GM18867 (cell line): ENCODE measurements around the gene SERPING1.

Experiments used
- ATAC-seq: cut with Tn5 transposase; IDR thresholded peaks from one replicate; pipeline ENCODE4 v1.9.1; 2021; ENCODE audit warnings: mild to moderate bottlenecking, moderate library complexity; ENCODE audit not compliant: unreplicated experiment

SERPING1 gene

DNA sequence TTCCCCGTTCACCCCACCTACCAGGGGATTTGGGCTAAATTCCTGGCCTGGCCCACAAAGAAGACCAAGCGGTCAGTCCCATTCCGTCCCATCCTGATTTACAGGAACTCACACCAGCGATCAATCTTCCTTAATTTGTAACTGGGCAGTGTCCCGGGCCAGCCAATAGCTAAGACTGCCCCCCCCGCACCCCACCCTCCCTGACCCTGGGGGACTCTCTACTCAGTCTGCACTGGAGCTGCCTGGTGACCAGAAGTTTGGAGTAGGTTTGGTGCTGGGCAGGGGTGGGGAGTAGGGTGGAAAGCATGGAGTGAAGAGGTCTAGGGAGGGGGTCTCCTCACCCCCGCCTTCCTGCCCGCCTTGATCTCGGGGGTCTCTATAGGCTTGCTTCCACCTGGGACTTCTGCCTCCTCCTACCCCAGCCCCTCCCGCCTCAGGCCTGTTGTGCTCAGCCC, at the start of gene SERPING1:
Gene SERPING1 (plus strand): TSS at position 225 of the 455 bp plus-strand sequence. CDS start 586 bp downstream, outside the sequence.
- ATAC-seq = no peak

DNA sequence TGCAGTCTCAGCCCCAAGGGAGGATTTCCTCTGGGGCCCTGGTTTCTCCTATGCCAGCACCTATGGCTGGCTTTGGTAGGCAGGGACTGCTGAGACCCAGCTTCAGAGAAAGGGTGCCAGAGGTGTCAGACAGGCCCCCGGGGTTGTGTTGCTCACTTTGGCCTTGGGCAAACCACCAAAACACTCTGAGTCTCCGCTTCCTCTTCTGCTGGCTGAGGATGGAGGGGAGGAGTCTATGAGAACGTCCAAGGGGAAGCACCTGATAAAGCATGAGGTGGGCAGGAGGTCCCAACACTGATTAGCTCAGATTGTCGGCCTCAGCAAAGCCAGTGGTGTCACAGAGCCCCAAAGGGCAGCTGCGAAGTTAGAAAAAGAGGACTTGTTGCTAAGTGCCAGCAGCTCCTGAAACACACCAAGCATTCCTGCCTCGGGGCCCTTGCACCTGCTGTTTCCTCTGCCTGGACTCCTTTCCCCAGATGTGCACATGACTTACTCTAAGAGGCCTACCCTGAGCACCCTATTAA, 49.6 kb upstream of the SERPING1 start:
- peak; percentile 82 for ATAC-seq

DNA sequence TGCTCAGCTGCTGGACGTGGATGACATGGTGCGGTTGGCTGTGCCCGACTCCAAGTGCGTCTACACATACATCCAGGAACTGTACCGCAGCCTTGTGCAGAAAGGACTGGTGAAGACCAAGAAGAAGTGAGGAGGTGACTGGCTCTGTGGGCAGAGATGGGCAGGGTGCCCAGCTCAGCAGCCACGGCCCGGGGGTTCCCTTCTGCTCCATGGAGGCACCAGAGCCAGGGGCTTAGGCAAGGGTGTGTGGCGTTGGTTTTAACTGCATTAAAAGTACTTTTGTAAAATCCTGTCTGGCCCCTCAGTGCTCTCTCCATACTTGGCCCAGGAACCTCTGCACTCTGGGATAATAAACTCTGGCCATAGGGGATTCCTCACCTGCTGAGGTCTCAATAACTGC, 47.5 kb upstream of the SERPING1 start:
- ATAC-seq = no peak

DNA sequence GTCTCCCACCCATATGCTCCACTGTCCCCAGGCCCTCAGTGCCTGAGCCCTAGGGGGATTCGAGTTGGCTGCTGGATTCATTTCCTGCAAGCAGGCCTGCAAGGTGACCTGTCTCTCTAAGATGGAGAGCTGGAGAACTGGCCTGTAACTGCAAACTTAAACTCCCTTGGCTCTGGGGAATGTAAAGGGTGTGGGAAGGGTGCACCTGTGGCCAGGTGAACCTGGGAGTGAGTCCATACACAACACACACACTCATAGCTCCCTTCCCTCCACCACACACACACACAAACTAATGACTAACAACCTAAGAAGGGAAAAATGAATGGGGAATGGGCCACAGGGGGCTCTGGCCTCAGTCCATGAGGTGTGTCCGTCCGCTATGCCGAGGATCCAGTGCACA, 45.5 kb upstream of the SERPING1 start:
- no peak for ATAC-seq

DNA sequence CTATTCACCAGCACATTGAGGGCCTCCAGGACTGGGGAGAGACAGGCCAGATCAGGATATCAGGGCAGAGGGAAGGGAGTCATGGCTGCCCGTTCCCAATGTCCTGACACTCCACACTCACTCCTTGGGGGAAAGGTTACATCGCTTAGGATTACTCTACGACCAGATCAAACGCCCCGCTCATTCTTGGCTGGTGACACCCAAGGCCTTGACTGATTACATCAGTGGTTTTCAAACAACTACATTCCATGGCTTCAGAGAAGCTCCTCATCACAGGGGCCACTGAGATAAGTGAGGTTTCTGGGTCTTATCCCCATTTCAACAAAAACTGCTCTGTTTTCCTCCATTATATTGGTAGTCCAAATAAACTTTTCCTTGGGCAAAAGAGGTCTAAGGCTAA, 45.0 kb upstream of the SERPING1 start:
- no peak for ATAC-seq

DNA sequence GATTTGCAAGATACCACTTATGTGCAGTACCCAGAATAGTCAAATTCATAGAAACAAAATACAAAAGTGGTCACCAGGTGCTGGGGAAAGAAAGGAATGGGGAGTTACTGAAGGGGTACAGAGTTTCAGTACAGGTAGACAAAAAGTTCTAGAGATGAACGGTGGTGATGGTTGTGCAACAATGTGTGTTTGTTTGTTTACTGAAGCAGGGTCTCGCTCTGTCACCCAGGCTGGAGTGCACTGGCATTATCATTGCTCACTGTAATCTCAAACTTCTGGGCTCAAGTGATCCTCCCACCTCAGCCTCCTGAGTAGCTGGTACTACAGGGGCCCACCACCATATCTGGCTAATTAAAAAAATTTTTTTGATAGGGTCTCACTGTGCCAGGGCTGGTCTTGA, 42.1 kb upstream of the SERPING1 start:
- ATAC-seq = no peak

DNA sequence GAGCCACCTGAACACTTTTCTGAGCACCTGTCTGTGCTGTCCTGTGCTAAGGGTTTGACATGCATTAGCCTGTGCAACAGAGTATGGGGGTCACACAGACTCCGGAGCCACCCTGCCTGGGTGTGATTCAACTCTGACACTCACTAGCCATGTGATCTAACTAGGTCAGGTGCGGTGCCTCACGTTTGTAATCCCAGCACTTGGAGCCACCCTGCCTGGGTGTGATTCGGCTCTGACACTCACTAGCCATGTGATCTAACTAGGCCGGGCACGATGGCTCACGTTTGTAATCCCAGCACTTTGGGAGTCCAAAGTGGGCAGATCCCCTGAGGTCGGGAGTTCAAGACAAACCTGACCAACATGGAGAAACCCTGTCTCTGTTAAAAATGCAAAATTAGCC, 41.4 kb upstream of the SERPING1 start:
- no peak for ATAC-seq

DNA sequence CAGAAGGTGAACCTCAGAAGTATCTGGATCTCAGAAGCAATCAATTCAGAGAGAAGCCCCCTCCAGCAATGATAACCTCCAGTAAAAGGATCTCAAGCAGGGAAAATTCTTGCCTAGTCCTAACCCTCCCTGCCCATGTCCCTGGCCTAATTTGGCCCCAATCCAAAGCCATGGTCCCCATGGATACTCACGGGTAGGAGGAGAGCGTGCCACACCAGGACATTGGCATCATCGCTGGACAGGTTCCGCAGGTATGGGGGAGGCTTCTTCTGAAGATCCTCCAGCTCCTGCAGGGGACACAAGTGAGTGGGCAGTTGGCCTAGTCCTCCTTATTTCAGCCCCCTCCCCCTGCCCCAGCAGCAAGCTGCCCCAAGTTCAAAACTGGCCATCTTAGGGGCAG, 37.3 kb upstream of the SERPING1 start:
- no peak for ATAC-seq

DNA sequence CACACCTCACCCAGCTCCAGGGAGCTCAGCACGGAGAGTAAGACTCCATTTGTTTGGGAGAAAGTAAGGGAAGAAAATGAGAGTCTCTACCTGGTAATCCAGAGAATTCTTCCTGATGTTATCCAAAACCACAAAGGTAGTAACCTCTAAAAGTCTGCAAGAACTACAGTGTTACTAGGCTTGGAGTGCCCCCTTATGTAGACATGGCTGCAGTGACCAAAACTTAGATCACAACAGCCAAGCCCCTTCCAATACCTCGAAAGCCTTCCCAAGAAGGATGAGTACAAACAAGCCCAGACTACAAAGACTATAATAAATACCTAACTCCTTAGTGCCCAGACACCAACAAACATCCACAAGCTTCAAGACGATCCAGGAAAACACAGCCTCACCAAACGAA, 34.9 kb upstream of the SERPING1 start:
- no peak for ATAC-seq

DNA sequence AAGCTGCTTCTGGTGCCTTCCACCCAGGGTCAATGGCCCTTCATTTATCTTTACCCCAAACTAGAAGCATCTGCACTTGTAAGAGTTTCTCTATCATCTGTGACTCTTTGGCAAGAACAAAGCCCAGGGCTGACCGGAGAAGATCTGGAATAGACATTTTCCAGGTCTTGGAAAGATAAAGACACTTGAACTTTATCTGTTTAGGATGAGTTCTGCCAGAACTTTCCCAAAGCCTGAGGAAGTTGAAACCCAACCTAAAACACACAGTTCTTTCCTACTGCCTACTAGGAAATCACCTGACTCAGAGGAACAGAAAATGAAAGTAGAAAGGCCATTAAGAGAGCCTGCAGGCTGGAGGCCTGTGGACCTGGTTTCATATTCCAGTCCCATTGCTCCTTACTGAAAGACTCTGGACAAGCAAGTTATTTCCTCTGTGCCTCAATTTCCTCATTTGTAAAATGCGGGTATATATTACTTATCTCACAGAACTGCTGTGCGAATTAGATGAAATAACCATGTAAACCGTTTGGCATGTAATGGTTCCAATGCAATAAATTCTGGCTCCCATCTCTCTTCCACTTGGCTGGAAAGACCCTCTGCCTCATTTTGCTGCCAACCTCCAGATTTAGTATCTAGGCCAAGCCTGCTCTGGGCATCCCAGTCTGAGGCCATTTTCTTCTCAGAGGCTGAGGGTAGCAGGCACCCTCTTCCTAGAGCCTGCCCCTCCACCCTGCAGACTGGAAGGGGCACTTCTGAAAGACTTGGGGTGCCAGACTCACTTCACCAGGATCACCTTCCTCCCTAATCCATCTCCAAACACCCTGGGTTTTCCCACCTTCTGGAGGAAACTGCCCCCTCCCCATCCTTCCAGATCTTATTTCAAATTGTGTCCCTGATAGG, 31.2 kb upstream of the SERPING1 start:
- ATAC-seq = peak; percentile 71

DNA sequence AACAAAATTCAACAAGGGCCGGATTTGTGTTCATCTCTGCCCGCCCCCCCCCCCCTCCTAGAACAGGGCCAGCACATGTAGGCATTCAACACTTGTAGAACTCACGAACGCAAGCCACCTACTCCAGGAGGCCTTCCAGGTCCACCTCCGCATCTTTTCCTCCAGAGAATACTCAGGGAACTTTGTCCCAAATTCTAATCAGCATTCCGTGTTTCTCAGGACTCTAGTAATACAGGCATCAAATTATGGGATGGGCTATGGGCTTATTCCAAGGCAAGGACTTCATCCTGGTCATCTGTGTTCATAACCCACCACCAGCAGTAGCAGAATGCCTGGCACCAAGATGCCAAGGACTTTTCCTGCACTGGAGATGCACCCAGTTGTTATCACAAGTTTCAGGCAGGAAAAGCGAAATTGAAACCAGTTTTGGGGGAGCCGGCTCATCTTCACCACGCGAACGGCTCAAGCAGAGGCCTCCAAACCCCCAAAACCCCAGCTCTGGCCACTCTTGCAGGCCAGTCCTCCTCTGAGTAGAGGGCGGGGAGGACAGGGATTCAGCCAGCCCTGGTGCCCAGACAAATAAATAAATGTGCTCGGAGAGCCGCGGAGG, 30.5 kb upstream of the SERPING1 start:
- ATAC-seq = peak; percentile 15

DNA sequence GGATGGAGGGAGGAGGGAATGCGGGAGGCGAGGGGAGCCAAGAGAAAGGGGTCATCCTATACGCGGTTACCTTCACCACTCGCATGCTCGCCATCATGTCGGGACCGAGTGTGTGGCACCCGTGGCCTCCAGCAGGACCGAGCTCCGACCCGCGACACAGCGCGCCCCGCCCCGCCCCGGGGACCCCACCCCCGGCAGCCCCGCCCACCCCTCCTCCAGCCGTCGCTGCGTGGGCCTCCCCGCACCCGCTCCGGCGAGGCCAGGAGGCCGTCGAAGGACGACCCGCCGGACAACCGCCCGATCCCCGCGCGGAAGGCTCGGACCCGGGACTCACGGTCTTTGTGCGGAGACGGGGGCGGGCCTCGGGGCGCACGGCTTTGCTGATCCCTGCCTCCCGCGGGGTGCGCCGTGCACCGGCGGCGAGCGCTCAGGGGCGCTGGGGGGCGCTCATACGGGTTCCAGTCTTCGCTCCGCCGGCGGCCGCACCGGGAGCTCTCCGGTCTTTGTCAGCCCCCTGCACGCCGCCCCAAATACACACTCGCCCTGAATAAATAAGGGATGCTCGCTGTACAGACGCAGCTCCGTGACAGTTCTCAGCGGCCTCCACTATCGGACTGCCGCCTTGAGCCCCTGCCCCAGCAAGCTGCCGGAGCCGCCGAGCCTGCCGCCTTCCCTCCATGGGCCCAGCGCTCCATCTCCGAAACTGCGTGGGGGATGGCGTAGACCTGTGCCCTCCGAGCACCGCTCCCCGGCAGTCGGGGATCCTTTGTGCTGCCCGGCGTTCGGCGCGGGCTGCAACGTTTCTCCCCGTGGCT, 29.8 kb upstream of the SERPING1 start, which contains the start of gene UBE2L6:
Gene UBE2L6 (minus strand): TSS at position 158 of the 815 bp plus-strand sequence. CDS start 61 bp downstream, at position 97.
- peak; percentile 68 for ATAC-seq

DNA sequence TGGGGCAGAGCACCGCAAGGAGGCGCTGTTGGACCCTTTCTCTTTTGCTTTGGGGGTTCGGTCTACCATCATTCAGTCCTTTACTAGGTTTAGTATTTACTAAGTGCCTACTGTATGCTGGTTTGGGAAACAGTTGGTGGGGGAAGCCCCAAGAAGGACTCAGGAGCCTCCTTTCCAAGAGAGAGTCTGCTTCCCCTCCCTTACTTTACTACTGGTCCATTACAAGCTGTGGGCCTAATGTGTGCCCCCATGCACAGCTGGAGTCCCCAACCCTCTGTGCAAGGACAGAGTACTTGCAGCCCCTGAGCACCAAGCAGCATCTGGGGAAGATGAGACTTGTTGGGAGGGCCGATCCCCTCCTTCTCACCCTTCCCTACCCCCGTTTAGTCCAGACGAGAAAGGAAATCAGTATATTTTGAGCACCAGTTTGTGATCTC, 29.1 kb upstream of the SERPING1 start:
- ATAC-seq = no peak

DNA sequence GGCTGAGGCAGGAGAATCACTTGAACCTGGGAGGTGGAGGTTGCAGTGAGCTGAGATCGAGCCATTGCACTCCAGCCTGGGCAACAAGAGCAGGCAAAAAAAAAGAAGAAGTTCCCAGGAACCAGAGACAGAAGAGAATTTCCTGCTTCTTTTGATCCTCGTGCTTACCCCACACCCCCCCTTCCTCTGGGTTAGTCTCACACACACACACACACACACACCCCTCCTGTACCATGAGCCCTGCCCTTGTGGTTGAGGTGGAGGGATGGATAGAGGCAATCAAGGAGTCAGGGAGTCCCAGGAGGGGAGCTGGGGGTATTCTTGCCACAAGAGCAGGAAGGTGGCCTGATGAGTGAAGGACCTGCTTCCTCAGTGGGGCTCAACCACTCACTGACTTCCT, 25.9 kb upstream of the SERPING1 start:
- ATAC-seq = no peak

DNA sequence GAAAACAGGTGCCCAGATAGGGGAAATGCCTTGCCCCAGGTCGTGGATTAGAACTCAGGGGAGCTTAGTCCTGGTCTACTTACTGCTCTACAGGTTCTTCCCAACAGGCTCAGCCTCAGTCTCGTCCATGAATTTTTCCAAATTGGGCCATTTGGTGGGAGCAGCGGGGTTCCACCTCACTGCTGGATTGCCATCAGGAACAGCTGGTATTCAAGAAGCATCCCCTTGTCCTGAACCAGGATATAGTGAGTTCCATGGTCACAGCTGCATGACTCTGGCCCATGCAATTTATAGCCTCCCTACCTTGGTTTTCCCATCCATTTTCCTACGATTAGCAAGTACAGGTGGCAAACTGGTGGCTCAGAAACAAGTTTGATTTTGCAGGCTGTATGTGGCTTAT, 23.4 kb upstream of the SERPING1 start:
- ATAC-seq = no peak

DNA sequence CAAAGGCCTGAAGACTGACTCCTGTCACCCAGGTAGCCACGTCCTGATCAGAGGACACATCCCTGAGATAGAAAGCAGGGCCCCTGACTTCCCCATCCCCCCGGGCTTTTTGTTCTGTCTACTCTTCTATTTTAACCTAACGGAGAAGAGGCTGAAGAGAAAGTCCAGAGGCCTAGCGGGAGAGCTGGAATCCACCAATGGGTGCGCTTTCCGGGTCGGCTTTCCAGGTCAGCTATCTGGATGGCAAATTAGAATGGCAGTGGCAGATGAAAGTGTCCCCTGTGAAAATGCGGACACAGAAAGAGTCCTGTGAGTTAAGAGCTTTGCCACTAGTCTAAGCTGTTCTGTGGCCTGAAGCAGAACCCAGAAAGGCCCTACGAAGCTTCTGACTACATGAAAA, 13.1 kb upstream of the SERPING1 start:
- ATAC-seq = no peak

DNA sequence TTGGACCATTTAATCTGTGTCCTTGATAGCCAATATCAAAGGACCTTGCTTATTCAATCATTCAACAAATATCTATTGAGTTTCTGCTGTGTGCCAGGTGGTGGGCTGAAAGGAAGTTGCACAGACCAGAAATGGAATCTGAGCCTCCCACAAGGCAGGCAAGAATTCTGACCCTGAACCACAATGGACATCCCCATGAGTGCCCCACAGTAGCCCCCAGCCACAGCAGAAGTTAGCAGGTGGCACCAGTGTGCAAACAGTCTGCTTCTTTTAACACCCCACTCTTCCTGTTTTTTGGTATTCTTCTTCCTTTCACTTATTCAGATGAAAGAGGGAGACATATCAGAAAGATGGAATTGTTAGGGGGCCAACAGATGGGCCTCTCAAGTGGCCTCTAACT, 12.2 kb upstream of the SERPING1 start:
- no peak for ATAC-seq

DNA sequence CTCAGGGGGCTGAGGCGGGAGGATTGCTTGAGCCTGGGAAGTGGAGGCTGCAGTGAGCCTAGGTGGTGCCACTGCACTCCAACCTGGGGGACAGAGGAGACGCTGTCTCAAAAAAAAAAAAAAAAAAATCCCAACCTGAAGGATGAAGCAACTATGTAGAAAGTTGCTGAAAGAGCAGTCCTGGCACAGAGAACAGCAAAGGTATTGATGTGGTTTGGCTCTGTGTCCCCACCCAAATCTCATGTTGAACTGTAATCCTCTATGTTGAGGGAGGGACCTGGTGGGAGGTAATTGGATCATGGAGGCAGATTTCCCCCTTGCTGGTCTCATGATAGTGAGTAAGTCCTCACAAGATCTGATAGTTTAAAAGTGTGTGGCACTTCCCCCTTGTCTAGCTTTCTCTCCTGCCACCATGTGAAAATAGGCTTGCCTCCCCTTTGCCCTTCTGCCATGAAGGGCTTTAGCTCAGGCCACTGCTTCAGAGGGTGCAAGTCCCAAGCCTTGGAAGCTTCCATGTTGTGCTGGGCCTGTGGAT, 10.7 kb upstream of the SERPING1 start:
- no peak for ATAC-seq

DNA sequence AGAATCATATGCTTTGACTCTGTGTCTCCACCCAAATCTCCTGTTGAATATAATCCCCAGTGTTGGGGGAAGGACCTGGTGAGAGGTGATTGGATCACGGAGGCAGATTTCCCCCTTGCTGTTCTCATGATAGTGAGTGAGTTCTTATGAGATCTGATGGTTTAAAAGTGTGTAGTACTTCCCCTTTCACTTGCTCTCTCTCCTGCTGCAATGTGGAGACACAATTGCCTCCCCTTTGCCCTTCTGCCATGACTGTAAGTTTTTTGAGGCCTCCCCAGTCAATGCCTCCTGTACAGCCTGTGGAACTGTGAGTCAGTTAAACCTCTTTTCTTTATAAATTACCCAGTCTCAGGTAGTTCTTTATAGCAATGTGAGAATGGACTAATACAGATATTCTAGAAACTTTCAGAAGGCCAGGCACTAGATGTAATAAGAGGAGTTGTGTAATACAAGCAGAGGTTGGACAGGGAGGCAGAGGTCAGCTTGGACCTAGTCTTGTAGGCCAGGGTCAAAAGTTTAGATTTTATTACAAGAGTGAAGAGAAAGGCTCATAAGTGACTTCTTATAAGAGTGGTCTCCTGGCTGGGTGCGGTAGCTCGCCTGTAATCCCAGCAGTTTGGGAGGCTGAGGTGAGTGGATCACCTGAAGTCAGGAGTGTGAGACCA, 9.3 kb upstream of the SERPING1 start:
- no peak for ATAC-seq

DNA sequence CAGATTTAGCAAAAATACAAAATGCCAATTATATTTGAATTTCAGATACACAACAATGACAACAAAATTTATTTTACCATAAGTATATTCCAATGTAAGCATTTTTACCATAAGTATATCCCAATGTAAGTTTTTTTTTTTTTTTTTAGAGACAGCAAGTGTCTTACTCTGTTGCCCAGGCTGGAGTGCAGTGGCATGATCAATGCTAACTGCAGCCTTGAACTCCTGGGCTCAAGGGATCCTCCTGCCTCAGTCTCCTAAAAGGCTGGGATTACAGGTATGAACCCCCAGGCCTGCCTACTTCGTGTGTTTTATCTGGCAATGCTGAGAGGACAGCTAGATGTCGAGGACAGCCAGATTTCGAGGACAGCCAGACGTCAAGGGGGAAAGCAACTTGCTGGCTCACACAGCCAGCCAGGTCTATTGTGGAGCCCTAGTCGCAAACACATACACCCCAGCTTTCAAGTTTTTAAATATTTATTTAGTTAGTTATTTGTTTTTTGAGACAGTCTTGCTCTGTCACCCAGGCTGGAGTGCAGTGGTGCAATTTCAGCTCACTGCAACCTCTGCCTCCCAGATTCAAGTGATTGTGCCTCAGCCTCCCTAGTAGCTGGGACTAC, 1.1 kb upstream of the SERPING1 start:
- ATAC-seq = no peak
